Hindlimb muscle (tissue), 1 donor: ENCODE data around the gene LRRC2. TPM values are rescaled to one million over a fixed set of nuclear protein-coding genes. Genes with fewer than 3 reads are reported as not detected.
A peak's percentile ranks its signal among the peaks of the same experiment; 100 is the strongest.
"Not testable (repeated sequence)": the region's sequence is repeated elsewhere in the genome, so short reads cannot be mapped to it uniquely, and the experiment has no call there.

ENCODE experiments used
- DNase-seq: peaks from one replicate; pipeline ENCODE4 v3.0.0-alpha.2; 2013
- polyA plus RNA-seq: library from polyadenylated mRNA; unstranded; fragments of 120-200 nt; gene quantifications from one replicate; pipeline ENCODE4 v1.2.1, GENCODE V29; 2013; ENCODE audit not compliant: insufficient read length

The LRRC2 gene
- polyA plus RNA-seq, 1 donor = 5.9 TPM

GRCh38 chr3:46580675-46581074 is 14.6 kb upstream of the LRRC2 start:
- no peak for DNase-seq

- no peak for DNase-seq
Measured at GRCh38 chr3:46579756-46580286, 13.7 kb upstream of the LRRC2 start.

- no peak for DNase-seq
Measured at GRCh38 chr3:46578973-46579755, 13.1 kb upstream of the LRRC2 start.

GRCh38 chr3:46577580-46578249 is 11.6 kb upstream of the LRRC2 start:
- not testable (repeated sequence) for DNase-seq

- no peak for DNase-seq
Measured at GRCh38 chr3:46576879-46577278, 10.8 kb upstream of the LRRC2 start.

GRCh38 chr3:46576386-46576785 is 10.3 kb upstream of the LRRC2 start:
- no peak for DNase-seq

GRCh38 chr3:46575577-46576222 is 9.6 kb upstream of the LRRC2 start:
- no peak for DNase-seq

GRCh38 chr3:46574881-46575576 is 8.9 kb upstream of the LRRC2 start:
- DNase-seq = no peak

- DNase-seq = no peak
Measured at GRCh38 chr3:46574243-46574646, 8.1 kb upstream of the LRRC2 start.

GRCh38 chr3:46573701-46574100 is 7.6 kb upstream of the LRRC2 start:
- DNase-seq = no peak

GRCh38 chr3:46571684-46572083 is 5.6 kb upstream of the LRRC2 start:
- DNase-seq = no peak

- peak; percentile 26 for DNase-seq
Measured at GRCh38 chr3:46565607-46566039, 479 bp downstream of the LRRC2 start.

- DNase-seq = no peak
Measured at GRCh38 chr3:46565077-46565476, 1.0 kb downstream of the LRRC2 start.

- no peak for DNase-seq
Measured at GRCh38 chr3:46564190-46565021, 1.7 kb downstream of the LRRC2 start.

GRCh38 chr3:46561951-46562350 is 4.2 kb downstream of the LRRC2 start:
- DNase-seq = no peak

- no peak for DNase-seq
Measured at GRCh38 chr3:46561511-46561910, 4.6 kb downstream of the LRRC2 start.

- no peak for DNase-seq
Measured at GRCh38 chr3:46559091-46559704, 6.9 kb downstream of the LRRC2 start.

GRCh38 chr3:46558184-46559043 is 7.7 kb downstream of the LRRC2 start:
- peak; percentile 42 for DNase-seq

- no peak for DNase-seq
Measured at GRCh38 chr3:46557814-46558183, 8.3 kb downstream of the LRRC2 start.

GRCh38 chr3:46553154-46553553 is 12.9 kb downstream of the LRRC2 start:
- no peak for DNase-seq
